Fibroblast of skin of left quadriceps (primary cell): Measurements from ENCODE around the gene COL28A1.
"Not testable (repeated sequence)": the region's sequence is repeated elsewhere in the genome, so short reads cannot be mapped to it uniquely, and the experiment has no call there.

Experiments used
- DNase-seq, 2 experiments: peaks; one replicate each; pipeline ENCODE4 v3.0.0-alpha.2; 2013; ENCODE audit warnings: low read depth in 2 of 2

COL28A1 gene

GRCh38 chr7:7416031-7416858 lies 119.4 kb downstream of the COL28A1 start:
- no peak for DNase-seq

- DNase-seq: no peak
Measured at GRCh38 chr7:7414791-7415603, 120.7 kb downstream of the COL28A1 start.

DNA sequence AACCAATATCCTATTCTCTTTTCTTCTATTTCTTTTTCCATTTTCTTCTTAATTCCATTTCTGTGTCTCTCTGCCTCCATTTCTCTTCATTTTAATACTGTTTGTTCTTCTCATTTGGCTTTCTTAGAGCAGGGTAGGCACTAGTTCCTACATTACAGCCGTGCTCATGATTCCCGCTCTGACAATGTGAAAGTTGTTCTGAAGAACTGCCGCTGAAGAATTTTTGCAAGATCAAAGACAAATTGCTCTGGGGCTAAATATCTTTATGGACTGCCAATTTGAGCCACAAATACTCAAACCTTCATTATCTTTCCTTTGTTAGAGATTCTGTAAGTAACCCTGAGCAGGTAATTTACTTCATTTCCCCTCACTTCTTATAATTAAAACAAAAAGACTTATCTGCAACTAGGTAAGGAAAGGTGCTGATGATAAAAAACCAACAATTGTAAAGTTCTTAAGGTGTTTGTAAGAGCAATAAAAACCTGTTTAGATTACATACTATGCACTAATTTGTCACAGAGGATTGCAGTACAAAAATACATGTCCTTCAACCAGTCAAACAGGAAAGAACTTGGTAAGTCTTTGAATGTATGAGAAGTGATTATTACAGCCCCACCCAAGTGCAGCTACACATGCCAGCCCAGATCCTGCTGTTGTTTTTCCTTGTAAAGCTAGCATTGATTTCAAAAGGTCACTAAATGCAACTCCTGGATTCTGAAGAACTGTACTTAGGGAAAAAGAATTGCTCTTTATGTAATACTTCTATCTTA lies 127.5 kb downstream of the COL28A1 start:
- no peak for DNase-seq

DNA sequence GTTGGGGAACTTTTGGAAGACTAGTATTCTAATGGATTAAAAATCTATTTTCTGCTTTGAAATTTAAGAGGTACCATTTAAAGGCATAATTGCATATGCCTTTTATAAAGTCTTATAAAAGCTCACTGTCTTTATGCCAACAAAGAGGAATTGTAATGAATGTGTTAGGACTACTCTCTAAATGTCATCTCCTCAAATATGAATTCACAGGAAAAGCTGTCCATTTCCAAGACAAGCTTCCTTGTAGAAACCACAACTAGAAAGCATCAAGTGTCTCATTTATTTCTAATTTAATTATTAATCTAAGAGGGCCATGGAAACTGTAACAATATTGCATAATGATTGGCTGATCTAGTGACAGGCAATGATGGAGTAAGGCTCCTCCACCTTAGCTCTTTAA lies 130.2 kb downstream of the COL28A1 start:
- no peak for DNase-seq

- DNase-seq: no peak
Measured at GRCh38 chr7:7399707-7400106, 136.0 kb downstream of the COL28A1 start.

- no peak for DNase-seq
Measured at GRCh38 chr7:7395785-7396184, 139.9 kb downstream of the COL28A1 start.

DNA sequence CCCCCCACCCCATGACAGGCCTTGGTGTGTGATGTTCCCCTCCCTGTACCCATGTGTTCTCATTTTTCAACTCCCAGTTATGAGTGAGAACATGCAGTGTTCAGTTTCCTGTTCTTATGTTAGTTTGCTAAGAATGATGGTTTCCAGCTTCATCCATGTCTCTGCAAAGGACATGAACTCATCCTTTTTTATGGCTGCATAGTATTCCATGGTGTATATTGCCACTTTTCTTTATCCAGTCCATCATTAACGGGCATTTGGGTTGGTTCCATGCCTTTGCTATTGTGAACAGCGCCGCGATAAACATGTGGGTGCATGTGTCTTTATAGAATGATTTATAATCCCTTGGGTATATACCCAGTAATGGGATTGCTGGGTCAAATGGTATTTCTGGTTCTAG lies 147.5 kb downstream of the COL28A1 start:
- not testable (repeated sequence) for DNase-seq

- no peak for DNase-seq
Measured at GRCh38 chr7:7385421-7385820, 150.3 kb downstream of the COL28A1 start.

DNA sequence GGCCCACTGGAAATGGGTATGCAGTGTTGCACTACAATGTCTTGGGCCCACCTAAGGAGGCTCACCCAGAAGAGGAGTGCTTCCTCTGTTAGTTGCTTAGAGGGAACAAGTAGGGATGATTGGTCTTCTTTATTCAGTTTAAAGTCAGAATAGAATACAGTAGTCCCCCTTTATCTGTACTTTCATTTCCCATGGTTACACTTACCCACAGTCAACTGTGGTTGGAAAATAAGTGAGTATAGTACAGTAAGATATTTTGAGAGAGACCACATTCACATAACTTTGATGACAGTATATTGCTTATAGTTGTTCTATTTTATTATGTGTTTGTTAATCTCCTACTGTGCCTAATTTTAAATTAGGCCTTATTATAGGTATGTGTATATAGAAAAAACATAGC lies 151.4 kb downstream of the COL28A1 start:
- no peak for DNase-seq

DNA sequence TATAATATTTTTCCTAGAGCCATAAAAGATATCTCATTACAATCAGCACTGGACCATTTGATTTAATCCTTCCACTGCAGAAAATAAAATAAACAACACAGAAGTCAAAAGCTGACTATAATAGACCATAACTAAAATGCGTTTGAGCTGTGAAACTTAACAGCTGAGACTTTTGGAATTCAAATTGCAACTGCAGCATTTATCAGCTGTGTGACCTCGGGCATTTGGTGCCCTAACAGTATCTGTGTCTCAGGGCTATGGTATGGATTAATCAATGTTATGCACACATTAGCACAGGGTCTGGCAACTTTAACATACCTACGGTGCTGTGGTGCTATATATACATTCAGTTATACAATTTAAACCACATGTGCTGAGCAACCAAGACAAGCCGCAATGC lies 160.1 kb downstream of the COL28A1 start:
- DNase-seq: no peak

DNA sequence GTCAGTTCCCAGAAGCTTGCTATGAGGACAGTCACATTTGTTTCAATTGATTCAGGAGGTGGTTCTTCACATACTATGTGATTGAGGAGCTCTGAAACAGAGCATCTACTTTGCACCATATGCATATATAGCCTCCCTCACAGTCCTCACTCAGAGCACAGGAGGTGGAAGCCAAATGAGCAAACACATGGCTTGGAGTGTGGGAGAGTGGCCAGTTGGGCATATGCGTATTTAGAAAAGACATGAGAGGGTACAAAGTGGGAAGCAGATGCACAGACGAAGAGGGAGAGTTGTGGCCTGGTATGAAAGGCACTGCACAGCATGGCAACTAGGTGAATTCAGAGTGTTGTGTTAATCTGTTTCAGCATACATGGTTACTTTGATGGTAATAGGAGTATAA lies 165.6 kb downstream of the COL28A1 start:
- no peak for DNase-seq

GRCh38 chr7:7369134-7369533 lies 166.5 kb downstream of the COL28A1 start:
- DNase-seq: no peak

- no peak for DNase-seq
Measured at GRCh38 chr7:7354674-7355073, 181.0 kb downstream of the COL28A1 start.

DNA sequence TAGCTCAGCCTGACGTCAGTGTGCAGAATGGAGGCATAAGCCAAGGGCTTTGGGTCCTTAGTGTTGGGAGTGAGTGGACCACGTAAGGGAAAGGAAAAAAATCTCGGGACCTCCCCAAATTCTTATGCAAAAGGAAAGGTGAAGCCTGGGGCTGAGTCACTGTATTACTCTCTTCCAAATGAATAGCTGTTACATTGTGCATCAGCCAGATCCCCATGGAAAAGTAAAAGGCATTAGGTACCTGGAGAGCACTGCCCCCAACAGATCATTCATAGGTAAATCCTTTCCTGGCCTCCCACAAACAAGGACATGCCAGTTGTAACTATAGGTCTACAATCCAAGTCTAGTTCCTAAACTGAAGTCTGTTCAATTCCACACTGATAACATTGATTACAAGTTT lies 182.8 kb downstream of the COL28A1 start:
- DNase-seq: no peak

GRCh38 chr7:7351832-7352231 lies 183.8 kb downstream of the COL28A1 start:
- DNase-seq: no peak

GRCh38 chr7:7351156-7351555 lies 184.5 kb downstream of the COL28A1 start:
- DNase-seq: no peak

DNA sequence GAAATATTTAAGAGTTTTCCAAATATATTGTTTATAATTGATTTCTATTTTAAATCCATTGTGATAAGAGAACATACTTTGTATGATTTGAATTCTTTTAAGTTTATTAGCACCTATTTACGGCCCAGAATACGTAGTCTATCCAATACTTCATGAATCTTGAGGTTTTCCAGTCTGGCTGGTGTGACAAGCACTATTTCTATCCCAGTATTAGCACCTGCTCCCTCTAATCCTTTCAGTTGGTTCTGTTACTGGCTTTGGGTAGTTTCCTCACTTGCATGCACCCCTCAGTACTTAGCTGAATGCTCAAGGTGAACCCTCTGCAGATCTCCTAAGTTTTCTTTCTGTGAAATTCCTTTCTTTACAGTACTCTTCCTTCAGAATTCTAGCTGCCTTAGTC lies 186.5 kb downstream of the COL28A1 start:
- no peak for DNase-seq

DNA sequence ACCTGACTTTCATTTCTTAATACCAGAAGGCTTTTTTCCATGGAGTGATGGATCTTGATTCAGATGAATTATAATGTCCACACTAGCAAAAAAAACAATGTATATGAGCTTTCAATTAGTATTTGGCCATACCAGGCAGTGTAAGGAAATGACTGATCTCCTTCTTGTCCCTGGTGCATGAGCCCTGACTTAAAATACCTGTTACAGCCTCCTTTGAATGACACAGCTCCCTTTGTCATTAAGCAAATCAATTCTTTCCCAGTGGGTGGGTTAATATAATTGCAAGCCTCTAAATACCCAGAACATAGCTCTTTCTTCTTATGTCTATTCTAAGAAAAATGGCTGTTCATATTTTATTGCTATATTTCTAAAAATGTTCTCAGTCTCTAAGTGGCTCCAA lies 188.6 kb downstream of the COL28A1 start:
- no peak for DNase-seq

DNA sequence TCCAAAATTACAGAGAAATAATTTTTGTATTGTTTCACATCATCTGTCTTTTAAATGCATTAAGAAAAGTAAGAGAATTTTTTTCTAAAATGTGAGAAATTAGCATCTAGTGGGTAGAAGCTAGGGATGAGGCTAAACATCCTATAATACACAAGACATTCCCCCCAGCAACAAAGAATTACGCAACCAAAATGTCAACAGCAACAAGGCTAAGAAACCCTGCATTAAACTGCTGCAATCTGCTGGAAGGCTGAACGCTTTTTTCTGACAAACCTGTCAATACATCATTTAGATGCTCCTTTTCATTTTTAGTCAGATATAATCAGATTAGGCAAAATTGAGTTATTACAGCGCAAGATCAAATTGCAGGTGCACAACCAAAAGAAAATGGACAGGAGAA lies 191.1 kb downstream of the COL28A1 start:
- DNase-seq: no peak

GRCh38 chr7:7335909-7336308 lies 199.8 kb downstream of the COL28A1 start:
- DNase-seq: no peak

- DNase-seq: no peak
Measured at GRCh38 chr7:7335215-7335614, 200.5 kb downstream of the COL28A1 start.

GRCh38 chr7:7333610-7334009 lies 202.1 kb downstream of the COL28A1 start:
- DNase-seq: no peak
